T-cell (primary cell): Measurements from ENCODE around the gene AGBL1. TPM values are rescaled to one million over a fixed set of nuclear protein-coding genes. Genes with fewer than 3 reads are reported as not detected.

Source experiments
- ATAC-seq, 4 experiments: fragments of 200-7000 bp in 3 of 4; fragments of 150-1000 bp in 1 of 4; cut with Tn5 transposase; replicated peaks in 1 of 4; 1 replicate in 3 of 4; 2 replicates in 1 of 4; pipeline ENCODE4 v1.10.0; 2021; ENCODE audit warnings: moderate library complexity in 3 of 4, mild to moderate bottlenecking in 2 of 4, moderate number of reproducible peaks in 1 of 4
- CTCF ChIA-PET, 2 donors: fragments of 300-600 bp; sonication (Branson Sonifier 250); formaldehyde crosslinking; loops; one replicate each; lab custom pipeline; 2022; ENCODE audit warnings: antibody characterized with exemption in 2 of 2; lab: Charles Lee
- POLR2A ChIA-PET, 2 donors: fragments of 300-600 bp; sonication (Branson Sonifier 250); formaldehyde crosslinking; loops; one replicate each; lab custom pipeline; 2022; ENCODE audit warnings: antibody characterized with exemption in 2 of 2; lab: Charles Lee
- DNase-seq, 35 experiments: peaks; one replicate each; pipeline versions ENCODE4 v3.0.0 to v3.0.0-alpha.2; 2013 to 2023
- H3K27ac ChIP-seq: one replicate; pipeline ENCODE4 v1.5.1; 2013; ENCODE audit warnings: low read length
- H3K27me3 ChIP-seq, 2 experiments: replicated peaks in 1 of 2; 1 replicate in 1 of 2; 2 replicates in 1 of 2; pipeline versions ENCODE4 v1.6.1 to v1.7.0; 2013; ENCODE audit warnings: low read length in 1 of 2, mixed read lengths in 1 of 2; ENCODE audit not compliant: control insufficient read depth in 2 of 2, insufficient read depth in 2 of 2; ENCODE audit errors: extremely low read depth in 1 of 2
- H3K36me3 ChIP-seq, 2 donors: 1 replicate in 1 of 2; 2 replicates in 1 of 2; pipeline versions ENCODE4 v1.6.1 to v1.7.0; 2013; ENCODE audit warnings: low read length in 1 of 2; ENCODE audit not compliant: control insufficient read depth in 2 of 2, insufficient read depth in 1 of 2; ENCODE audit errors: extremely low read depth in 1 of 2
- H3K4me1 ChIP-seq, 2 experiments: 1 replicate in 1 of 2; 2 replicates in 1 of 2; pipeline versions ENCODE4 v1.6.1 to v1.7.0; 2013; ENCODE audit warnings: low read length in 2 of 2, mixed read lengths in 1 of 2; ENCODE audit not compliant: insufficient read depth in 2 of 2, control insufficient read depth in 1 of 2; ENCODE audit errors: extremely low read depth in 1 of 2
- H3K4me3 ChIP-seq, 2 donors: 1 replicate in 1 of 2; 2 replicates in 1 of 2; pipeline versions ENCODE4 v1.5.1 to v1.7.0; 2013; ENCODE audit warnings: mild to moderate bottlenecking in 2 of 2, low read length in 1 of 2, moderate library complexity in 1 of 2; ENCODE audit not compliant: control insufficient read depth in 1 of 2; ENCODE audit errors: extremely low read depth in 1 of 2
- H3K9me3 ChIP-seq: 2 replicates; pipeline ENCODE4 v1.7.0; 2013
- H3K27ac Mint-ChIP-seq, 2 donors: one replicate each; pipeline ENCODE4 v1.8.0; 2020 to 2021; ENCODE audit warnings: mild to moderate bottlenecking in 2 of 2, mixed read lengths in 2 of 2
- H3K27me3 Mint-ChIP-seq, 2 donors: one replicate each; pipeline ENCODE4 v1.8.0; 2021 to 2022; ENCODE audit warnings: mixed read lengths in 2 of 2
- H3K36me3 Mint-ChIP-seq: one replicate; pipeline ENCODE4 v1.8.0; 2021; ENCODE audit warnings: mixed read lengths
- H3K4me1 Mint-ChIP-seq, 3 donors: one replicate each; pipeline ENCODE4 v1.8.0; 2020 to 2022; ENCODE audit warnings: mixed read lengths in 3 of 3, mild to moderate bottlenecking in 1 of 3
- H3K4me3 Mint-ChIP-seq, 3 donors: one replicate each; pipeline ENCODE4 v1.8.0; 2020 to 2022; ENCODE audit warnings: mild to moderate bottlenecking in 3 of 3, mixed read lengths in 3 of 3, moderate library complexity in 3 of 3
- H3K9me3 Mint-ChIP-seq, 3 donors: one replicate each; pipeline ENCODE4 v1.8.0; 2020 to 2022; ENCODE audit warnings: mixed read lengths in 3 of 3
- WGBS: methylation state at CpG from one replicate; pipeline ENCODE4 v1.1.5; 2013; ENCODE audit warnings: missing lambda C conversion rate; ENCODE audit not compliant: insufficient coverage; 5-methylcytosine and 5-hydroxymethylcytosine counted together
- total RNA-seq, 35 experiments: library from RNA in 6 of 35; stranded (reverse) in 6 of 35; fragments of 120-200 nt in 1 of 35; gene quantifications; one replicate each; pipeline versions ENCODE4 v1.2.1 to v1.2.4 and lab custom pipeline; 2013 to 2026

Gene AGBL1
- total RNA-seq, 5 donors from 2014 or later (not counting 1 experiment from before 2014, with no cell fraction given): not detected

GRCh38 chr15:86556396-86557017 is 476.8 kb downstream of the AGBL1 start:
- H3K9me3 Mint-ChIP-seq: no peaks in the 10 kb centered on the region
- Histone ChIP-seq H3K4me3 (no peak overlapping the region), H3K4me1 (no peaks in the 10 kb centered on the region), H3K36me3 (no peaks in the 10 kb centered on the region), H3K27ac (no peak overlapping the region), H3K27me3 (no peaks in the 10 kb centered on the region), H3K9me3 (no peaks in the 10 kb centered on the region)
- CTCF ChIA-PET: interaction anchor here in 1 of 2 donors (0.6 kb wide), 1 partner anchor 553 kb away, joined by 4 read pairs; no protein-coding TSS in a partner anchor
- no peak overlapping the region for H3K4me3 Mint-ChIP-seq
- H3K36me3 Mint-ChIP-seq: no peaks in the 10 kb centered on the region
- no peak overlapping the region for H3K27ac Mint-ChIP-seq
- WGBS: no CpG with 5 or more reads among the region's 3 CpGs
- POLR2A ChIA-PET: no interaction called here
- H3K27me3 Mint-ChIP-seq: no peaks in the 10 kb centered on the region
- ATAC-seq (no peak), DNase-seq (no peak)
- H3K4me1 Mint-ChIP-seq: no peaks in the 10 kb centered on the region

GRCh38 chr15:86557018-86557550 is 477.4 kb downstream of the AGBL1 start:
- H3K4me1 Mint-ChIP-seq: no peaks in the 10 kb centered on the region
- ChIA-PET POLR2A (no interaction called here), CTCF (no interaction called here)
- no peak overlapping the region for H3K4me3 Mint-ChIP-seq
- H3K27ac ChIP-seq: no peak overlapping the region
- H3K36me3 Mint-ChIP-seq: no peaks in the 10 kb centered on the region
- no peaks in the 10 kb centered on the region for H3K27me3 ChIP-seq
- 14% methylated on average over 2 of the region's 3 CpGs for WGBS
- H3K27ac Mint-ChIP-seq: no peak overlapping the region
- H3K9me3 Mint-ChIP-seq: no peaks in the 10 kb centered on the region
- DNase-seq: no peak
- H3K9me3 ChIP-seq: no peaks in the 10 kb centered on the region
- no peak overlapping the region for H3K4me3 ChIP-seq
- no peak for ATAC-seq
- H3K27me3 Mint-ChIP-seq: no peaks in the 10 kb centered on the region
- no peaks in the 10 kb centered on the region for H3K36me3 ChIP-seq
- no peaks in the 10 kb centered on the region for H3K4me1 ChIP-seq

- Mint-ChIP-seq H3K9me3 (peaks cover under 1 to 7% (median 4%) of the 10 kb centered on the region in 3 donors), H3K36me3 (no peaks in the 10 kb centered on the region), H3K4me1 (no peaks in the 10 kb centered on the region), H3K4me3 (no peak overlapping the region), H3K27ac (no peak overlapping the region), H3K27me3 (no peaks in the 10 kb centered on the region)
- DNase-seq: no peak
- CTCF ChIA-PET: no interaction called here
- Histone ChIP-seq H3K4me1 (no peaks in the 10 kb centered on the region), H3K27me3 (no peaks in the 10 kb centered on the region), H3K9me3 (no peaks in the 10 kb centered on the region), H3K27ac (no peak overlapping the region), H3K4me3 (no peak overlapping the region), H3K36me3 (no peaks in the 10 kb centered on the region)
- POLR2A ChIA-PET: no interaction called here
- ATAC-seq: no peak
Observed at GRCh38 chr15:86558252-86558651, 478.6 kb downstream of the AGBL1 start.

- ChIA-PET CTCF (no interaction called here), POLR2A (no interaction called here)
- Histone ChIP-seq H3K4me1 (no peaks in the 10 kb centered on the region), H3K36me3 (no peaks in the 10 kb centered on the region), H3K9me3 (no peaks in the 10 kb centered on the region), H3K27ac (no peak overlapping the region), H3K4me3 (no peak overlapping the region), H3K27me3 (no peaks in the 10 kb centered on the region)
- Mint-ChIP-seq H3K36me3 (no peaks in the 10 kb centered on the region), H3K27me3 (no peaks in the 10 kb centered on the region), H3K4me3 (no peak overlapping the region), H3K27ac (no peak overlapping the region), H3K4me1 (no peaks in the 10 kb centered on the region), H3K9me3 (peaks cover 3 to 10% (median 9%) of the 10 kb centered on the region in 3 donors)
- ATAC-seq (no peak), DNase-seq (no peak)
- 70% methylated on average over 2 of the region's 5 CpGs for WGBS
Observed at GRCh38 chr15:86558686-86559085, 479.0 kb downstream of the AGBL1 start.

GRCh38 chr15:86568378-86568777 is 488.7 kb downstream of the AGBL1 start:
- H3K27me3 ChIP-seq: peaks cover 0 to 12% of the 10 kb centered on the region in 2 experiments
- ChIA-PET POLR2A (no interaction called here), CTCF (no interaction called here)
- ATAC-seq (no peak), DNase-seq (no peak)
- Mint-ChIP-seq H3K27ac (no peak overlapping the region), H3K27me3 (peaks cover 8 to 9% of the 10 kb centered on the region in 2 donors), H3K9me3 (peaks cover 6 to 15% (median 9%) of the 10 kb centered on the region in 3 donors), H3K36me3 (peaks cover 2% of the 10 kb centered on the region), H3K4me3 (no peak overlapping the region), H3K4me1 (peaks cover 8 to 11% (median 10%) of the 10 kb centered on the region in 3 donors)
- H3K4me3 ChIP-seq: no peak overlapping the region
- no peak overlapping the region for H3K27ac ChIP-seq
- no peaks in the 10 kb centered on the region for H3K4me1 ChIP-seq
- H3K36me3 ChIP-seq: no peaks in the 10 kb centered on the region
- H3K9me3 ChIP-seq: no peaks in the 10 kb centered on the region

- Histone ChIP-seq H3K27me3 (peaks cover 0 to 12% of the 10 kb centered on the region in 2 experiments), H3K27ac (no peak overlapping the region), H3K36me3 (no peaks in the 10 kb centered on the region), H3K9me3 (no peaks in the 10 kb centered on the region), H3K4me1 (peaks cover 0 to 4% of the 10 kb centered on the region in 2 experiments), H3K4me3 (no peak overlapping the region)
- ChIA-PET CTCF (no interaction called here), POLR2A (no interaction called here)
- DNase-seq (no peak), ATAC-seq (no peak)
- Mint-ChIP-seq H3K4me1 (peaks cover 18 to 19% (median 19%) of the 10 kb centered on the region in 3 donors), H3K27me3 (peaks cover 8 to 9% of the 10 kb centered on the region in 2 donors), H3K27ac (no peak overlapping the region), H3K4me3 (no peak overlapping the region), H3K36me3 (peaks cover 2% of the 10 kb centered on the region), H3K9me3 (peaks cover 0 to 4% (median 3%) of the 10 kb centered on the region in 3 donors)
- 92% methylated on average over 7 of the region's 9 CpGs for WGBS
Observed at GRCh38 chr15:86570738-86571137, 491.1 kb downstream of the AGBL1 start.
